Adipose tissue (tissue), 3 donors: Measurements from ENCODE around the gene MLX. TPM values are rescaled to one million over a fixed set of nuclear protein-coding genes. Genes with fewer than 3 reads are reported as not detected.
"Not testable (repeated sequence)": the region's sequence is repeated elsewhere in the genome, so short reads cannot be mapped to it uniquely, and the experiment has no call there.

Experiments used
- H3K27ac ChIP-seq: one replicate; pipeline ENCODE4 v1.5.1; 2013; ENCODE audit warnings: low read depth, low read length
- WGBS, 3 donors: extraction: QIAGEN DNeasy Blood & Tissue Kit; methylation state at CpG; one replicate each; pipeline ENCODE4 v1.1.7; 2013; 5-methylcytosine and 5-hydroxymethylcytosine counted together
- polyA plus RNA-seq, 3 donors: library from polyadenylated mRNA; stranded (reverse); fragments of 200-250 nt; gene quantifications; one replicate each; pipeline ENCODE4 v1.2.3, GENCODE V29; 2013
- donor health status: healthy with polysubstance abuse.
- donor health status: Bipolar disorder and iron deficiency.
- donor health status: healthy.

Gene MLX
- polyA plus RNA-seq, 3 donors, result 38.7 to 71.3 (median 48.9) TPM

DNA sequence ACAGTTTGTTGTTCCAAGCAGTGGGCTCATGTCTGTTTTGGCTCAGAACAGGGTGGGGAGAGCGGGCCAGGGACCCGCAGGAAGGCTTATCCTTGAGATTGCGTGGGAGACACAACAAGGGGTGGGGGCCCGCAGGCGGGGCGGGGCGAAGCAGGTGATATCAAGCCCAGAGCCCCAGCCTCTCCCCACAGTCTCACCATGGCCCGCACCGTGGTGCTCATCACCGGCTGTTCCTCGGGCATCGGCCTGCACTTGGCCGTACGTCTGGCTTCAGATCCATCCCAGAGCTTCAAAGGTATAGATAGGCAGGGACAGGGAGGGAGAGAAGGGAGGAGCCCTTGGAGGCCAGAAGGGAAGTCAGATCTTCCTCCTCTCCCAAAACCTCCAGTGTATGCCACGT, 14.2 kb upstream of the MLX start, which contains the start of gene HSD17B1:
HSD17B1 (plus strand) TSS at position 188 of the 400 bp plus-strand sequence; CDS start at position 199, 11 bp downstream.
- WGBS, 3 donors, result 86 to 94% (median 90%) methylated on average over 15 of the region's 15 CpGs
- not testable (repeated sequence) for H3K27ac ChIP-seq

DNA sequence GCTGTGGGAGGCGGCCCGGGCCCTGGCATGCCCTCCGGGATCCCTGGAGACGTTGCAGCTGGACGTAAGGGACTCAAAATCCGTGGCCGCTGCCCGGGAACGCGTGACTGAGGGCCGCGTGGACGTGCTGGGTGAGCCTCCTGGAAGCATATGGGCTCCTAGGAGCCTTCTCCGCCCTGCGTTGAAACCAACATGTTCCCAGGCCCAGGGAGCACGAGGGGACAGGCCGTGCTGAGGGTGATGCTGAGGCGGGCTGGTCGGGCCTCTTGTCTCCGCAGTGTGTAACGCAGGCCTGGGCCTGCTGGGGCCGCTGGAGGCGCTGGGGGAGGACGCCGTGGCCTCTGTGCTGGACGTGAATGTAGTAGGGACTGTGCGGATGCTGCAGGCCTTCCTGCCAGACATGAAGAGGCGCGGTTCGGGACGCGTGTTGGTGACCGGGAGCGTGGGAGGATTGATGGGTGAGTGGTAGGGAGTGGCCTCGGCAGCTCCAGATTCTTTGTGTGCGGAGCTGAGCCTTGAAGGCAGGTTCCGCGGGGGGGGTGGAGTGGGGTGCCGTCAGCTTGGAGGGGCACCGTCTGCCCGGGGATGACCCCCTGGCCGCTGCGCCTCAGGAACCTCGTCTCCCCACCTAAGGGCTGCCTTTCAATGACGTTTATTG, 13.6 kb upstream of the MLX start:
- WGBS, 3 donors, result 69 to 75% (median 71%) methylated on average over 43 to 45 of the region's 45 CpGs
- no peak overlapping the region for H3K27ac ChIP-seq

DNA sequence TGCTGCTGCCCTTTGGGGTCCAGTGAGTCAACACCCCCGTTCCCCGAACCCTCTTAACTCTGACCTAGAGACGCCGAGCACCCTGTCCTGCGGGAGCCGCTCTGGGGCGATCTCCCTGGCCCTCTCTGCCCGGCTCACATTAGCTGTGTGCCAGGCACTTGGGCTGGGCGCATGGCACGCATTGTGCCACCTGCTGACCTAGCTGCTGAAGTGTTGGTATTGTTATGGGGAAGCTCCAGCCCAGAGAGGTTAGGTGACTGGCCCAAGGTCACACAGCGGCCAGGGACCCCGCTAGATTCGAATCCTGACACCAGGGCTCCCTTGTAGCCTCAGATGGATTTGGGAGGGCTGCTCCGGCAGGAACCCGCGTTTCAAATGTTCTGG, 13.0 kb upstream of the MLX start:
- WGBS, 3 donors, result 38 to 49% (median 43%) methylated on average over 16 of the region's 16 CpGs
- H3K27ac ChIP-seq, result no peak overlapping the region

- H3K27ac ChIP-seq, result peak overlapping the region; percentile 80
- 0 to 1% (median 1%) methylated on average over 67 to 82 of the region's 82 CpGs for WGBS, 3 donors
Observed at GRCh38 chr17:42554250-42555121, 12.4 kb upstream of the MLX start.

DNA sequence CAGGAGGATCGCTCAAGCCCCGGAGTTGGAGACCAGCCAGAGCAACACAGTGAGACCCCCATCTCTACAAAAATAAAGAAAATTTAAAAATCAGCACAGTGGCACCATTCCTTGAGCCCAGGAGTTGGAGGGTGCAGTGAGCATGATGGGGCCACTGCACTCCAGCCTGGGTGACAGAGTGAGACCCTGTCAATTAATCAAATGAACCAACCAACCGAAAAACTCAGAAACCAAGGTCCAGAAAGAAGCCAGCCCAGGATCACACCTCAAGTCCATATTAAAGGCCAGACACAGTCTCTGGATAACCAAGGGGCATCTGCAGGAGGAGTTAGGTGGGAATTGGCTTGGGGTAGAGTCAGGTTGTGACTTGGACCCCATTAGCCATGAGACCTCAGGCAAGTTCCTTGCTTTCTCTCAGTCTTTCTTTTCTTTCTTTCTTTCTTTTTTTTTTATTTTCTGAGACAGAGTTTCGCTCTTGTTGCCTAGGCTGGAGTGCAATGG, 11.7 kb upstream of the MLX start:
- H3K27ac ChIP-seq, result peak overlapping the region; percentile 80
- 23 to 25% (median 25%) methylated on average over 4 of the region's 4 CpGs for WGBS, 3 donors

DNA sequence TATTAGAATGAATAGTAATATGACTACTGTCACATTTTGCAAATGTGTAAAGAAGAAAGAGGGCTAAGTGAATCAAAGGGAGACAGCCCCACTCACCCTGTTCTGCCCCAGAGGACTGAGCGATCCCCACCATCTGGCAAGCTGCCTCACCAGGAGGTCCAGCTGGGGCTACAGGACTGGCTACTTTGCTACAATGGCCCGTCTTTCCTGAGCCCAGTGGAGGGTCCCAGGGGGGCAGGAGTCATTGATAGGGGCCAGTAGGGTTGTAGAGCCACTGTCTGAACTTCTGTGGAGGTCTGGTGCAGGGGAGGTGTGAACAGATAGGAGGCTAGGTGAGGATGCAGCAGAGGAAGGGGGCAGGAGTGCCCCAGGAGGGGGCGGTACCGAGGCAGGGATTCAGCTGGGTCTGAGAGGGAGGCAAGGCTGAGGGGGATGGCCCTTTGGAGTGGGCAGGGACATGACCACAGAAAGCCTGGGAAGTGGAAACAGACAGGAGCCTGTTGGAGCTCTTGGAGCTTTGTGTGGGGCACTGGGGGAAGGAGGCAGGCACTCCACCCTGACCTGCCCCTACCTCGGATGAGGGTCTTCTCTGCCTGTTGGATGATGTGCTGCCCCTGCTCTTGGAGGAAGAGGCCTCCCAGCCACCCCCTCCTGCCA, 10.8 kb upstream of the MLX start:
- not testable (repeated sequence) for H3K27ac ChIP-seq
- 71 to 75% (median 72%) methylated on average over 5 of the region's 5 CpGs for WGBS, 3 donors

DNA sequence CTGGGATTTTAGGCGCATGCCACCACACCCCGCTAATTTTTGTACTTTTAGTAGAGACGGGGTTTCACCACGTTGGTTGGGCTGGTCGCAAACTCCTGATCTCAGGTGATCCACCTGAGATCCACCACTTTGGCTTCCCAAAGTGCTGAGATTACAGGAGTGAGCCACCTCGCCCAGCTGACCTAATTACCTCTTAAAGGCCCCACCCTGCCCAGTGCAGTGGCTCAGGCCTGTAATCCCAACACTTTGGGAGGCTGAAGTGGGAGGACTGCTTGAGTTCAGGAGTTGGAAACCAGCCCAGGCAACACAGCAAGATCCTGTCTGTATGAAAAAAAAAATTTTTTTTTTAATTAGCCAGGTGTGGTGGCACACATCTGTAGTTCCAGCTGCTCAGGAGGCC, 7.8 kb upstream of the MLX start:
- H3K27ac ChIP-seq, result no peak overlapping the region
- WGBS, 3 donors, result 82 to 83% (median 82%) methylated on average over 6 of the region's 6 CpGs

GRCh38 chr17:42560246-42560645, 6.7 kb upstream of the MLX start:
- 83 to 86% (median 85%) methylated on average over 3 of the region's 3 CpGs for WGBS, 3 donors
- H3K27ac ChIP-seq, result no peak overlapping the region

DNA sequence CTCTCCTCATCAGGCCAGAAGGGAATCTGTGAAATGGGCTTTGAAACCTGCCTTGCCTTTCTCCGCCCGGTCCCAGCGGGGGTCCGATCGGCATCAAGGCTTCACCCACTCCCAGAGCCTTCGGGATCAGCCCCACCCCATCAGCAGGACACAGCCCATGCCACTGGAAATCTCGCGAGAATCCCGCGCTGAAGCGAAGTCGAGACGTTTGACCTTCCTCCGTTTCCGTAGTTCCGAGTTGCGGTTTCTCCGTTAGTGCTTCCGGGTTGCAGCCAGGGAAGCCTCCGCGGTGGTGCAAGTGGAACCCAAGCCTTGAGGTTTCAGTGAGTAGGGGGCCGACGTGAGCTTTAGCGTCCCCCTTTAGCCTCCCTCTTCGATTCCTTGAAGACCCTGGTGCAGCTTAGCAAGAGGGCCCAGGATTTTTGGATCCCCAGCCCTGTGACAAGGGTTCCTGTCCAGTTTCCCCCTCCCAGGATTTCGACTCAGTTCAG, 5.0 kb upstream of the MLX start, which contains the start of gene COASY:
COASY (plus strand) TSS at position 252 of the 491 bp plus-strand sequence. CDS start 475 bp downstream, outside the sequence.
- WGBS, 3 donors, result 0 to 1% (median 1%) methylated on average over 26 of the region's 26 CpGs
- peak within 1 kb of the TSS; percentile 97 for H3K27ac ChIP-seq

GRCh38 chr17:42562388-42563142, 4.3 kb upstream of the MLX start:
- WGBS, 3 donors, result 5 to 9% (median 7%) methylated on average over 48 of the region's 48 CpGs

DNA sequence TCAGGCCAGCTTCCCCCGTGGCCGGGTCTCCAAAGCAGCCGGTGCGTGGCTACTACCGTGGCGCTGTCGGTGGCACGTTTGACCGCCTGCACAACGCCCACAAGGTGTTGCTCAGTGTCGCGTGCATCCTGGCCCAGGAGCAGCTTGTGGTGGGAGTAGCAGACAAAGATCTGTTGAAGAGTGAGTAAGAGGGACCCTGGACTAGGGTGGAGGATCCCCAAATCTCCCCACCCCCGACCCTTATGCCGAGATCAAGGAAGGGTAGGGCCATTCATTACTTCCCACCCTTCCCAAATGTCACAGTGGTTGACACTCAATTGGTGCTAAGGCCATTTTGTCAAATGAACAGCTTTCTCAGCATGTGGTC, 3.8 kb upstream of the MLX start:
- 33 to 78% (median 75%) methylated on average over 14 of the region's 14 CpGs for WGBS, 3 donors
- H3K27ac ChIP-seq, result no peak overlapping the region

More at GRCh38 chr17:42562388-42563142, 4.3 kb upstream of the MLX start:
- peak overlapping the region; percentile 97 for H3K27ac ChIP-seq

DNA sequence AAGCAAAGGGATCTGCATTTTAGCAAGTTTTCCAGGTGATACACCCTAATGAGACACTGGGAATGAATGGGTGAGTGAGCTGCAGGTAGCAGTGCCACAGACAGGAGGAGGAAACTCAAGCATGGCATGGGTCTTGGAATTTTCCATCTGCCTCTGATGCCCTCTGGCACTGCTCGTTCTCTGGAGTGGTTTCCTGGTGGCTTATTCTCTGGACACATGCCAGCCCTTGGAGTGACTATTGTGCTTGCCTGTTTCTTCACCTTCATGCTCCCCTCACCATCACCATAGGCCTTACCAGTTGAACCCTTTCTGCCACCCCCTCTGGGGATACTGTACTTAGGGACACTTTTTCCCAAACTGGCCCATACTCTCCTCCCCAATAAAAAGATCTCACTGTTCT, 3.4 kb upstream of the MLX start:
- H3K27ac ChIP-seq, result no peak overlapping the region
- 18 to 30% (median 21%) methylated on average over 1 of the region's 1 CpG for WGBS, 3 donors

DNA sequence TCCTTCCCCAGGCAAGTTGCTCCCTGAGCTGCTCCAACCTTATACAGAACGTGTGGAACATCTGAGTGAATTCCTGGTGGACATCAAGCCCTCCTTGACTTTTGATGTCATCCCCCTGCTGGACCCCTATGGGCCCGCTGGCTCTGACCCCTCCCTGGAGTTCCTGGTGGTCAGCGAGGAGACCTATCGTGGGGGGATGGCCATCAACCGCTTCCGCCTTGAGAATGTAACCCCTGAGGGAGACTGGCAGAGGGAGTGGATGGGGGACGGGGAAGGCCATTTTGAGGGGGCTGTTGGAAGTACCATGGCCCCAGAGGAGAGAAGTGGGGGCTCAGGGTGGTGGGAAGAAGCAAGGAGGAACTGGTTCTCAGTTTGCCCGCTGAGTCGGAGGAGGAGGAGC, 3.0 kb upstream of the MLX start:
- H3K27ac ChIP-seq, result no peak overlapping the region
- WGBS, 3 donors, result 80 to 81% (median 81%) methylated on average over 9 of the region's 9 CpGs

DNA sequence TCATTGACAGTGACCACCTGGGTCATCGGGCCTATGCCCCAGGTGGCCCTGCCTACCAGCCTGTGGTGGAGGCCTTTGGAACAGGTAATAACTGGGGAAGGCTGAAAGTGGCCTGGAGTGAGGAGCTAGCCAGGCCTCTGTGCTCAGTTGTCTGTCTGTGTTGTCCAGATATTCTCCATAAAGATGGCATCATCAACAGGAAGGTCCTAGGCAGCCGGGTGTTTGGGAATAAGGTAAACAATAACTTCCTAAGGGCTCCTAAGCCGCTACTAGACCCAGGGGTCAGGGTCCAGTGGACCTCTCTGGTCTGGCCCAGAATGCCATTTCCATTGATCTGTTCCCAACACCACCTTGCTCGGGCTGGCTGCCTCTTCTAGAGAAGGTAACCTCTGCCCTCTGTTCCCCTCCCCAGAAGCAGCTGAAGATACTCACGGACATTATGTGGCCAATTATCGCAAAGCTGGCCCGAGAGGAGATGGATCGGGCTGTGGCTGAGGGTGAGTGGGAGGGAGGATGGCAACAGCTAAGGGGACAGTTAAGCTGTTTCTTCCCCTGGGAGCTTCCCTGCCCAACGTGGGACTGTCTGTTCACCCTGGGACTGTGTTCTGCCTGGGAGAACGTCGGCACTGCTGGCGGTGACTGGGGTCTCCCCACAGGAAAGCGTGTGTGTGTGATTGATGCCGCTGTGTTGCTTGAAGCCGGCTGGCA, 1.9 kb upstream of the MLX start:
- 88 to 90% (median 89%) methylated on average over 15 of the region's 15 CpGs for WGBS, 3 donors
- no peak overlapping the region for H3K27ac ChIP-seq

GRCh38 chr17:42565523-42566214, 1.2 kb upstream of the MLX start:
- WGBS, 3 donors, result 88 to 92% (median 89%) methylated on average over 16 of the region's 16 CpGs
- no peak overlapping the region for H3K27ac ChIP-seq

GRCh38 chr17:42566215-42566882, 551 bp upstream of the MLX start:
- WGBS, 3 donors, result 23 to 39% (median 30%) methylated on average over 28 of the region's 28 CpGs
- no peak overlapping the region for H3K27ac ChIP-seq
